ENCODE measurements around the gene POLD2.

GRCh38 chr7:44139311-44140010 lies 16.1 kb upstream of the POLD2 start:
- TF ChIP-seq, protein P1, sequence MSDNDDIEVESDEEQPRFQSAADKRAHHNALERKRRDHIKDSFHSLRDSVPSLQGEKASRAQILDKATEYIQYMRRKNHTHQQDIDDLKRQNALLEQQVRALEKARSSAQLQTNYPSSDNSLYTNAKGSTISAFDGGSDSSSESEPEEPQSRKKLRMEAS (CRISPR knock-in tag; IDR thresholded peaks at IDR 0.05): no peak
- TF ChIP-seq, protein P2, sequence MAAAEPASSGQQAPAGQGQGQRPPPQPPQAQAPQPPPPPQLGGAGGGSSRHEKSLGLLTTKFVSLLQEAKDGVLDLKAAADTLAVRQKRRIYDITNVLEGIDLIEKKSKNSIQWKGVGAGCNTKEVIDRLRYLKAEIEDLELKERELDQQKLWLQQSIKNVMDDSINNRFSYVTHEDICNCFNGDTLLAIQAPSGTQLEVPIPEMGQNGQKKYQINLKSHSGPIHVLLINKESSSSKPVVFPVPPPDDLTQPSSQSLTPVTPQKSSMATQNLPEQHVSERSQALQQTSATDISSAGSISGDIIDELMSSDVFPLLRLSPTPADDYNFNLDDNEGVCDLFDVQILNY (CRISPR knock-in tag; IDR thresholded peaks at IDR 0.05): no peak
- TF ChIP-seq, protein P3, sequence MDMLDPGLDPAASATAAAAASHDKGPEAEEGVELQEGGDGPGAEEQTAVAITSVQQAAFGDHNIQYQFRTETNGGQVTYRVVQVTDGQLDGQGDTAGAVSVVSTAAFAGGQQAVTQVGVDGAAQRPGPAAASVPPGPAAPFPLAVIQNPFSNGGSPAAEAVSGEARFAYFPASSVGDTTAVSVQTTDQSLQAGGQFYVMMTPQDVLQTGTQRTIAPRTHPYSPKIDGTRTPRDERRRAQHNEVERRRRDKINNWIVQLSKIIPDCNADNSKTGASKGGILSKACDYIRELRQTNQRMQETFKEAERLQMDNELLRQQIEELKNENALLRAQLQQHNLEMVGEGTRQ (CRISPR knock-in tag; IDR thresholded peaks at IDR 0.05): no peak
- TF ChIP-seq CREM (CRISPR knock-in tag; IDR thresholded peaks at IDR 0.05): no peak
- TF ChIP-seq, protein P4, sequence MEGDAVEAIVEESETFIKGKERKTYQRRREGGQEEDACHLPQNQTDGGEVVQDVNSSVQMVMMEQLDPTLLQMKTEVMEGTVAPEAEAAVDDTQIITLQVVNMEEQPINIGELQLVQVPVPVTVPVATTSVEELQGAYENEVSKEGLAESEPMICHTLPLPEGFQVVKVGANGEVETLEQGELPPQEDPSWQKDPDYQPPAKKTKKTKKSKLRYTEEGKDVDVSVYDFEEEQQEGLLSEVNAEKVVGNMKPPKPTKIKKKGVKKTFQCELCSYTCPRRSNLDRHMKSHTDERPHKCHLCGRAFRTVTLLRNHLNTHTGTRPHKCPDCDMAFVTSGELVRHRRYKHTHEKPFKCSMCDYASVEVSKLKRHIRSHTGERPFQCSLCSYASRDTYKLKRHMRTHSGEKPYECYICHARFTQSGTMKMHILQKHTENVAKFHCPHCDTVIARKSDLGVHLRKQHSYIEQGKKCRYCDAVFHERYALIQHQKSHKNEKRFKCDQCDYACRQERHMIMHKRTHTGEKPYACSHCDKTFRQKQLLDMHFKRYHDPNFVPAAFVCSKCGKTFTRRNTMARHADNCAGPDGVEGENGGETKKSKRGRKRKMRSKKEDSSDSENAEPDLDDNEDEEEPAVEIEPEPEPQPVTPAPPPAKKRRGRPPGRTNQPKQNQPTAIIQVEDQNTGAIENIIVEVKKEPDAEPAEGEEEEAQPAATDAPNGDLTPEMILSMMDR (IDR thresholded peaks at IDR 0.05): no peak
- TF ChIP-seq NR2C2 (CRISPR knock-in tag; IDR thresholded peaks at IDR 0.05): no peak
- TF ChIP-seq, protein P5, sequence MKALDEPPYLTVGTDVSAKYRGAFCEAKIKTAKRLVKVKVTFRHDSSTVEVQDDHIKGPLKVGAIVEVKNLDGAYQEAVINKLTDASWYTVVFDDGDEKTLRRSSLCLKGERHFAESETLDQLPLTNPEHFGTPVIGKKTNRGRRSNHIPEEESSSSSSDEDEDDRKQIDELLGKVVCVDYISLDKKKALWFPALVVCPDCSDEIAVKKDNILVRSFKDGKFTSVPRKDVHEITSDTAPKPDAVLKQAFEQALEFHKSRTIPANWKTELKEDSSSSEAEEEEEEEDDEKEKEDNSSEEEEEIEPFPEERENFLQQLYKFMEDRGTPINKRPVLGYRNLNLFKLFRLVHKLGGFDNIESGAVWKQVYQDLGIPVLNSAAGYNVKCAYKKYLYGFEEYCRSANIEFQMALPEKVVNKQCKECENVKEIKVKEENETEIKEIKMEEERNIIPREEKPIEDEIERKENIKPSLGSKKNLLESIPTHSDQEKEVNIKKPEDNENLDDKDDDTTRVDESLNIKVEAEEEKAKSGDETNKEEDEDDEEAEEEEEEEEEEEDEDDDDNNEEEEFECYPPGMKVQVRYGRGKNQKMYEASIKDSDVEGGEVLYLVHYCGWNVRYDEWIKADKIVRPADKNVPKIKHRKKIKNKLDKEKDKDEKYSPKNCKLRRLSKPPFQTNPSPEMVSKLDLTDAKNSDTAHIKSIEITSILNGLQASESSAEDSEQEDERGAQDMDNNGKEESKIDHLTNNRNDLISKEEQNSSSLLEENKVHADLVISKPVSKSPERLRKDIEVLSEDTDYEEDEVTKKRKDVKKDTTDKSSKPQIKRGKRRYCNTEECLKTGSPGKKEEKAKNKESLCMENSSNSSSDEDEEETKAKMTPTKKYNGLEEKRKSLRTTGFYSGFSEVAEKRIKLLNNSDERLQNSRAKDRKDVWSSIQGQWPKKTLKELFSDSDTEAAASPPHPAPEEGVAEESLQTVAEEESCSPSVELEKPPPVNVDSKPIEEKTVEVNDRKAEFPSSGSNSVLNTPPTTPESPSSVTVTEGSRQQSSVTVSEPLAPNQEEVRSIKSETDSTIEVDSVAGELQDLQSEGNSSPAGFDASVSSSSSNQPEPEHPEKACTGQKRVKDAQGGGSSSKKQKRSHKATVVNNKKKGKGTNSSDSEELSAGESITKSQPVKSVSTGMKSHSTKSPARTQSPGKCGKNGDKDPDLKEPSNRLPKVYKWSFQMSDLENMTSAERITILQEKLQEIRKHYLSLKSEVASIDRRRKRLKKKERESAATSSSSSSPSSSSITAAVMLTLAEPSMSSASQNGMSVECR (CRISPR knock-in tag; IDR thresholded peaks at IDR 0.05; ENCODE audit: borderline replicate concordance): no peak
- TF ChIP-seq NFYB (CRISPR knock-in tag; conservative IDR thresholded peaks at IDR 0.05; ENCODE audit: low read depth): no peak

All from WTC11 (cell line).